ENCODE results near the gene FAM170B.

The FAM170B gene

DNA sequence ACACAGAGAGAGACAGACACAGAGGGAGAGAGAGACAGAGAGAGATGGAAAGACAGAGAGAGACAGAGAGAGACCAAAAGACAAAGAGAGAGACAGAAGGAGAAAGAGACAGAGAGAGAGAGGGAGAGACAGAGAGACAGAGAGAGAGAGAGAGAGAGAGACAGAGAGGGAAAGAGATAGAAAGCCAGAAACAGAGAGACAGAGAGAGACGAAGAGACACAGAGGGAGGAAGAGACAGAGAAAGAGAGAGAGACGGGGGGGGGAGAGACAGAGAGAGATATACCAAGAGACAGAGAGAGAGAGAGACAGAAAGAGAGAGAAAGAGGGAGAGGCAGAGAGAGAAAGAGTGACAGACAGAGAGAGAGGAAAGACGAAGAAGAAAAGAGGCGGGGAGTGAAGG lies 28.7 kb downstream of the FAM170B start:
- H3K4me3 ChIP-seq, result no peak overlapping the region
- no peaks in the 10 kb centered on the region for H3K36me3 ChIP-seq (ENCODE audit: insufficient read depth, low read length)
- H3K9ac ChIP-seq (ENCODE audit: insufficient read length), result no peak overlapping the region
- TF ChIP-seq EZH2 (IDR thresholded peaks at IDR 0.05) (no peak), POLR2AphosphoS5 (IDR thresholded peaks at IDR 0.05; ENCODE audit: borderline replicate concordance, low read depth, low read length) (no peak), FOXP2 (optimal IDR thresholded peaks at IDR 0.05; ENCODE audit: control extremely low read depth, extremely low read length, insufficient read depth) (no peak)
- no peaks in the 10 kb centered on the region for H3K9me3 ChIP-seq (ENCODE audit: low read depth, low read length)
- H3K27ac ChIP-seq, result no peak overlapping the region
- DNase-seq (ENCODE audit: low read depth, low spot score), result no peak

DNA sequence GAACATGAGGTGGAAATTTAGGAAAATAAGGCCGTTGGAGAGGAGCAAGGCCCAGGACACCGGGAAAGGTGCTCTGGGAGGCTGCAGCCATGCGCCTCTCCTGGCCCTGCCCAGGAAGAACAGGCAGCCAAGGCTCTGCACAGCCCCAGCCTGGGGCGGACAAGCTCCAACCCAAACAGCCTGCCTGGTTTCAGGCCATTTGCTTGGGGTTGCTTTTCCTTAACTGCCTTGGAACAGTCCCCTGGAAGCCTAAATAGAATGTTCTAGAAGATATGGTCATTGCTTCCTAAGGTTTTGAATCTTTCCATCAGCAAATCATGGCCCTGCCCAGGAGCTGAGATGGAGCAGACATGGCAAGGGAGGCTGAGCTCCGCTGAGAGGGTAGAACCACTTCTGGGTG lies 29.5 kb downstream of the FAM170B start:
- no peak overlapping the region for H3K27ac ChIP-seq
- no peak overlapping the region for H3K4me3 ChIP-seq
- no peak overlapping the region for H3K9ac ChIP-seq (ENCODE audit: insufficient read length)
- TF ChIP-seq POLR2AphosphoS5 (IDR thresholded peaks at IDR 0.05; ENCODE audit: borderline replicate concordance, low read depth, low read length), result no peak
- no peak for TF ChIP-seq EZH2 (IDR thresholded peaks at IDR 0.05)
- TF ChIP-seq FOXP2 (optimal IDR thresholded peaks at IDR 0.05; ENCODE audit: control extremely low read depth, extremely low read length, insufficient read depth), result no peak
- DNase-seq (ENCODE audit: low read depth, low spot score), result no peak
- no peaks in the 10 kb centered on the region for H3K36me3 ChIP-seq (ENCODE audit: insufficient read depth, low read length)
- no peaks in the 10 kb centered on the region for H3K9me3 ChIP-seq (ENCODE audit: low read depth, low read length)

DNA sequence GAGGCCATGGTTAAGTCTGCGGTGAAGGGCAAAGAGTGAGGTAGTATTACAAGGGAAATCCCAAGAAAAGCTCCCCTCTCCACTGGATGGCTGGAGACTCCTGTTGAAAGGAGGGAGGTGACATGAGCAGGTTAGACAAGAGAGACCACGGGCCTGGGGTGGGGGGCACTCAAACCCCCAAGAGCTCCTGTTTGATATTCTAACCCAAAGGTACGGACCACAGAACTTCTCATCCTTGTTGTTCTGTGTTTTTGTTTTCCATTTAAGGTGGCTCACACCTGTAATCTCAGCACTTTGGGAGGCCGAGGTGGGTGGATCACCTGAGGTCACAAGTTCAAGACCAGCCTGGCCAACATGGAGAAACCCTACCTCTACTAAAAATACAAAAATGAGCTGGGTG lies 30.1 kb downstream of the FAM170B start:
- H3K9ac ChIP-seq (ENCODE audit: insufficient read length), result no peak overlapping the region
- DNase-seq (ENCODE audit: low read depth, low spot score), result no peak
- H3K4me3 ChIP-seq, result no peak overlapping the region
- no peak overlapping the region for H3K27ac ChIP-seq
- H3K9me3 ChIP-seq (ENCODE audit: low read depth, low read length), result no peaks in the 10 kb centered on the region
- TF ChIP-seq POLR2AphosphoS5 (IDR thresholded peaks at IDR 0.05; ENCODE audit: borderline replicate concordance, low read depth, low read length), result no peak
- TF ChIP-seq EZH2 (IDR thresholded peaks at IDR 0.05), result no peak
- TF ChIP-seq FOXP2 (optimal IDR thresholded peaks at IDR 0.05; ENCODE audit: control extremely low read depth, extremely low read length, insufficient read depth), result no peak
- no peaks in the 10 kb centered on the region for H3K36me3 ChIP-seq (ENCODE audit: insufficient read depth, low read length)

DNA sequence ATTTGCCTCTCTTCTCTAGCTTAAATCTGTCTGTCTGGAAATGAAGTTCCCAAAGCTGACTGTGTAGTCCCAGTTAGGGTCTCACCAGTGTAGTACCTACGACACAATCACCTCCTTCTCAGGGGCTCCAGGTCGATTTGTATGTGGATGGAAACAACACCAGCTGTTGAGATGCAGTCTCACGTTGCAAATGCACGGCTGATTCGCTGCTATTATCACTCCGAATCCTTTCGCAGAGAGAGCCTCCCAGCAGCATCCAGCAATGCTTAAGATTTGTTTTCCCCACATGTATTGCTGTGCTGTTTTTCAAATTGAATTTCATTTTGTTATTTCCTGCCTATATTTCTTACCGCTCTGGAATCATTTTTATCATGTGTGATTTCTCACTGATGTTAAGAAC lies 34.8 kb downstream of the FAM170B start:
- no peak overlapping the region for H3K9ac ChIP-seq (ENCODE audit: insufficient read length)
- DNase-seq (ENCODE audit: low read depth, low spot score), result no peak
- H3K27ac ChIP-seq, result no peak overlapping the region
- no peak overlapping the region for H3K4me3 ChIP-seq
- no peaks in the 10 kb centered on the region for H3K9me3 ChIP-seq (ENCODE audit: low read depth, low read length)
- TF ChIP-seq EZH2 (IDR thresholded peaks at IDR 0.05) (no peak), FOXP2 (optimal IDR thresholded peaks at IDR 0.05; ENCODE audit: control extremely low read depth, extremely low read length, insufficient read depth) (no peak), POLR2AphosphoS5 (IDR thresholded peaks at IDR 0.05; ENCODE audit: borderline replicate concordance, low read depth, low read length) (no peak)
- no peaks in the 10 kb centered on the region for H3K36me3 ChIP-seq (ENCODE audit: insufficient read depth, low read length)

DNA sequence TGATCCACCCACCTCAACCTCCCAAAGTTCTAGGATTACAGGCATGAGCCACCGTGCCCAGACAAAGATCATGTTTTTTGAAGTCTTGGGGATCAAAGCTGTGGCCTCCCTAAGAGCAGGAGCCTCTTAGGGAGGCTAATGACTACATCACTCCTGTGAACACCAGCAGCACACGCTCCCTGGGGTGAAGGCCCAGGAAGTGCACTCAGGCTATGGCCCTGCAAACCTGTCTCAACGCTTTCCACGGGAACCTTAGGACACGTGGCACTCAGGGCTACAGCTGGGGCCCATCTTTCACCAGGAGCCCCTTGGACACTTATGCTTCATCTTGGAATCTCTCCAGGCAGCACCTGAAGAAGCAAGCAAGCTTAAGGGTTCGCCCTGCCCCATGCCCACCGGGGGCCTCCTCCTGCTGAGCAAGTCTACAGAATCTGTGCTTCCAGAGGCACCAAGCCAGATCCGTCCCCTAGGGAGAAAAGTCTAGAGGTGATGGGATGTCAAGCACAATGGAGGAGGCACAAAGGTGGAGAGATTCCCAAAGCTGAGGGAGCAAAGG lies 36.9 kb downstream of the FAM170B start:
- Histone ChIP-seq H3K27ac (no peak overlapping the region), H3K36me3 (ENCODE audit: insufficient read depth, low read length) (no peaks in the 10 kb centered on the region), H3K4me3 (no peak overlapping the region), H3K9me3 (ENCODE audit: low read depth, low read length) (no peaks in the 10 kb centered on the region), H3K9ac (ENCODE audit: insufficient read length) (no peak overlapping the region)
- TF ChIP-seq FOXP2 (optimal IDR thresholded peaks at IDR 0.05; ENCODE audit: control extremely low read depth, extremely low read length, insufficient read depth), result no peak
- TF ChIP-seq POLR2AphosphoS5 (IDR thresholded peaks at IDR 0.05; ENCODE audit: borderline replicate concordance, low read depth, low read length), result no peak
- no peak for TF ChIP-seq EZH2 (IDR thresholded peaks at IDR 0.05)
- no peak for DNase-seq (ENCODE audit: low read depth, low spot score)

DNA sequence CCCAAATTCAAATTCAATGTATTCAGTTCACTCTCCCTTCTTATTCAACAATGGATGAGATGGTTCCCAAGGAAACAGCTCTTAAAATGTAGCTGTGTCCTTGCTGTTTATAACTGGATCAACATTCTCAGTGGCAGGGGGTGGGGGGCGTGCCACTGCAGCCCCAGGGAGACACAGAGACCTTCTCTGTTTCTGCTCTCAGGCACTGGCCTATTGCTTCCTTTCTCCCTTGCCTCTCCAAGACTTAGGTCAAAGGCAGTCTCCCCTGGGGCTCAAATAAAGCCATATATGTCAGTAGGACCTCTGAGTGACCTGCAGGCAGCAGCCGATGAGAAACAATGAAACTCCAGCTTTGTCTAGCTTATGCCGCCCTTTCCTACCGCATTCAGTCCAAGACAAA lies 39.2 kb downstream of the FAM170B start:
- no peak for TF ChIP-seq EZH2 (IDR thresholded peaks at IDR 0.05)
- no peak for TF ChIP-seq POLR2AphosphoS5 (IDR thresholded peaks at IDR 0.05; ENCODE audit: borderline replicate concordance, low read depth, low read length)
- TF ChIP-seq FOXP2 (optimal IDR thresholded peaks at IDR 0.05; ENCODE audit: control extremely low read depth, extremely low read length, insufficient read depth), result no peak
- no peak for DNase-seq (ENCODE audit: low read depth, low spot score)
- Histone ChIP-seq H3K27ac (no peak overlapping the region), H3K36me3 (ENCODE audit: insufficient read depth, low read length) (no peaks in the 10 kb centered on the region), H3K4me3 (no peak overlapping the region), H3K9me3 (ENCODE audit: low read depth, low read length) (no peaks in the 10 kb centered on the region), H3K9ac (ENCODE audit: insufficient read length) (no peak overlapping the region)

DNA sequence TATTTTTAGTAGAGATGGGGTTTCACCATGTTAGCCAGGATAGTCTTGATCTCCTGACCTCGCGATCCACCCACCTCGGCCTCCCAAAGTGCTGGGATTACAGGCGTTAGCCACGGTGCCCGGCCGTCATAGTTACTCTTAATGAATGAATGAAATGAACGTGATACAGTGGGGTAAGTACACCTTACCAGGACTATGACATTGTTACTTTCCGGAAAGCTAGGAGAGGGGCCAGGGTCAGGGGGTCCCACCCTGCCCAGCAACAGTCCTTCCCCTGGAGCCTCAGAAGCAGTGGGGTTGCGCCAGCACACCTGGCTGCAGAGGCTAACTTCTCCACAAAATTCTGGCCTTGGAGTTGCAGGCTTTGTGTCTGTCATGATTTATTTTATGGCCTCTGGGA lies 39.9 kb downstream of the FAM170B start:
- TF ChIP-seq POLR2AphosphoS5 (IDR thresholded peaks at IDR 0.05; ENCODE audit: borderline replicate concordance, low read depth, low read length) (no peak), EZH2 (IDR thresholded peaks at IDR 0.05) (no peak), FOXP2 (optimal IDR thresholded peaks at IDR 0.05; ENCODE audit: control extremely low read depth, extremely low read length, insufficient read depth) (no peak)
- H3K27ac ChIP-seq, result no peak overlapping the region
- DNase-seq (ENCODE audit: low read depth, low spot score), result no peak
- no peaks in the 10 kb centered on the region for H3K9me3 ChIP-seq (ENCODE audit: low read depth, low read length)
- H3K4me3 ChIP-seq, result no peak overlapping the region
- H3K9ac ChIP-seq (ENCODE audit: insufficient read length), result no peak overlapping the region
- H3K36me3 ChIP-seq (ENCODE audit: insufficient read depth, low read length), result no peaks in the 10 kb centered on the region

DNA sequence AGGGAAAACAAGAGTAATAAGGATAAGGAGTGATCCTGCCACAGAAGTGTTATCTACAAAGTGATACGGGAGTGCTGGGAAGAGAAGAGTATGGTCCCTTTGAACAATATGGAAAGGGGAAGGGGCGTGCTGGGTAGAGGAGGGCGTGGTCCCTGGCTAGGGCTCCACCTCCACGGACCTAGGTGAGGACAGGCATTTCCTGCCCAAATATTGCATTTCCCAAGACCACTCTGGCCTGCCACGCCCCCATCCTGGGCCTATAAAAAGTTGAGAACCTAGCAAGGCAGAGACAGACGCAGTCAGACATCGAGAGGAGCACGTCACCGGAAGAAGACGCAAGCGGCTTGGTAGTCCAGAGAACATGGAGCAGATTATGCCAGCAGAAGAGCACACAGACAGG lies 41.3 kb downstream of the FAM170B start:
- Histone ChIP-seq H3K4me3 (no peak overlapping the region), H3K9me3 (ENCODE audit: low read depth, low read length) (no peaks in the 10 kb centered on the region), H3K36me3 (ENCODE audit: insufficient read depth, low read length) (no peaks in the 10 kb centered on the region), H3K9ac (ENCODE audit: insufficient read length) (no peak overlapping the region), H3K27ac (no peak overlapping the region)
- no peak for TF ChIP-seq POLR2AphosphoS5 (IDR thresholded peaks at IDR 0.05; ENCODE audit: borderline replicate concordance, low read depth, low read length)
- TF ChIP-seq EZH2 (IDR thresholded peaks at IDR 0.05), result no peak
- TF ChIP-seq FOXP2 (optimal IDR thresholded peaks at IDR 0.05; ENCODE audit: control extremely low read depth, extremely low read length, insufficient read depth), result no peak
- DNase-seq (ENCODE audit: low read depth, low spot score), result no peak
